Epithelial cell of prostate (primary cell): ENCODE data around the gene CRISPLD2.

ENCODE experiments used
- DNase-seq: peaks from one replicate; pipeline ENCODE4 v3.0.0-alpha.2; 2011; ENCODE audit warnings: low read depth, low spot score
- H3K27ac ChIP-seq: fragments of 450-650 bp; 2 replicates; pipeline ENCODE4 v1.5.1; 2017; ENCODE audit warnings: mild to moderate bottlenecking

The CRISPLD2 gene

DNA sequence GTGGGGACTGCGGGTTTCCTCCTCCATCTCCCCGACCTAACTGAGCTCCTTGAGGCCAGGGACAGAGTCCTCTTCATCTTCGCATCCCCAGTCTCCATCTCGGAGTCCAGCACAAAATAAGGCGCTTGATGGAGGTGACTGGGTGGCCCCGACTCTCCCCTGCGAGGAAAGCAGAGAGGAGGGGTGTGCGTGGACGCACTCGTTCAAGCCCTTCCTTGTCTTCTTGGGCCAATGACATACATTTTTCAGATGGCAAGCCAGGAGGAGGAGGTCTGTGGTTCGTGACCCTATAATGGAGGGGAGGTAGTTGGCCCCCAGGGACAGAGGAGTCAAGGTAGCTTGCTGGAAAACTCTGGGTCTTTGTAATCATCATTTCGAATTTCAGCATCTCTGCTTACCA lies 17.2 kb downstream of the CRISPLD2 start:
- no peak overlapping the region for H3K27ac ChIP-seq
- no peak for DNase-seq

GRCh38 chr16:84838383-84838948 lies 18.7 kb downstream of the CRISPLD2 start:
- no peak for DNase-seq
- H3K27ac ChIP-seq = no peak overlapping the region

- H3K27ac ChIP-seq = no peak overlapping the region
- no peak for DNase-seq
These were observed 19.3 kb downstream of the CRISPLD2 start for GRCh38 chr16:84839054-84839453.

DNA sequence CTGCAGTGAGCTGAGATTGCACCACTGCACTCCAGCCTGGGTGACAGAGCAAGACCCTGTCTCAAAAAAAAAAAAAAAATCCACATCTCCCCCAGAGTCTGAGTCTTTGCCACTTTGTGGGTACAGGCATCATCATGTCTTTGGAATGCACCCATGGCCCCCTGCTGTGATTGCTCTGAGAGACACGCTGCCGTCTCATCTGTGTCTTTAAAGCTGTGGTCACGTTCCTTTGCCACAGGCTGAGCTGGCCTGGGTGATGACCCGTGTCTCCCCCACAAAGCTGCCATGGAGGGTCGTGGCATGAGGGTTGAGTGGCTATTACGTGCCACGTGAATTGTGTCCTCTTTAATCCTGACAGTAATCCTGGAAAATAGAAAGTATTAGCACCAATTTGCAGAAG lies 20.2 kb downstream of the CRISPLD2 start:
- no peak for DNase-seq
- no peak overlapping the region for H3K27ac ChIP-seq

- no peak overlapping the region for H3K27ac ChIP-seq
- DNase-seq = no peak
These were observed 21.2 kb downstream of the CRISPLD2 start for GRCh38 chr16:84840687-84841627.

GRCh38 chr16:84841787-84842300 lies 22.1 kb downstream of the CRISPLD2 start:
- no peak overlapping the region for H3K27ac ChIP-seq

GRCh38 chr16:84842516-84843148 lies 22.8 kb downstream of the CRISPLD2 start:
- no peak for DNase-seq
- H3K27ac ChIP-seq = no peak overlapping the region

More at GRCh38 chr16:84841787-84842300, 22.1 kb downstream of the CRISPLD2 start:
- DNase-seq = no peak

DNA sequence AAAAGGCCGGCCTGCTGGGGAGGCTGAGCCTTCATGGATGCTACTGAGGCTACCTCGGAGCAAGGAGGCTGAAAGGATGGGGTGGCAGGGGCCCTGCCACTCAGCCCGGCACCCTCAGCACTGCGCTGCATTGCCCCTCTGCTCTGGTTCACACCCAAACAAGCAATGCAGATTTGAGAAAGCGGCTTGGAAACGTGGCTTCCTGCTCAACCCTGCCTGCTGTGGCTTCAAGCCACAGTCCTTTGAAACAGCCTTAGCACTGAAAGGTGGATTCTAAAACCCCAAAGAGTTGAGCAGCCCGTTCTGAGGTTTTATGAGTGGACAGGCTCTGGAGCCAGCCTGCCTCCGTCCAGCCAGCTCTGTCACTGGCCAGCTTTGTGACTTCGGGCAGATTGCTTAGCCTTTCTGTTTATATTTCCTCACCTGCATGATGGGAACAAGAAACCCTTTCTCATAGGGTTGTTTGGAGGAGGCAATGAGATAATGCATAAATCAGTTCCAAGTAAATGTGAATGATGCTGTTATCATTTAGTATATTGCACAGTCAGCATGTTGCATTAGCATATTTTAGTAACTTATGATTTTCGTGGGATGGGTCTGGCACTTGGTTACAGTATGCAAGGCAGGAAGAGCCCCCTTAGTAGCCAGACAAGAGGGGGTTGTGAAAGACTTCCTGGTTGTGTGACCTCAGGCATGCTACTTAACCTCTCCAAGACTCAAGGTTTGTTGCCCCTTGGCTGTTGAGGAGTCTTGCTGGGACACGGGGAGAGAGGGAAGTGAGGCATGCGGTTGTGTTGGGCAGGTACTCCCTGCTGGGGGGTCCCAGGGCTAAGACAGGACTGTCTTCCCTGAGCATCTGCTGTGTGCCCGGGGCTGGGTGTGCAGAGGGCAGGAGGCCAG lies 23.6 kb downstream of the CRISPLD2 start:
- no peak for DNase-seq
- no peak overlapping the region for H3K27ac ChIP-seq

- no peak for DNase-seq
- H3K27ac ChIP-seq = no peak overlapping the region
These were observed 24.2 kb downstream of the CRISPLD2 start for GRCh38 chr16:84844049-84844350.

DNA sequence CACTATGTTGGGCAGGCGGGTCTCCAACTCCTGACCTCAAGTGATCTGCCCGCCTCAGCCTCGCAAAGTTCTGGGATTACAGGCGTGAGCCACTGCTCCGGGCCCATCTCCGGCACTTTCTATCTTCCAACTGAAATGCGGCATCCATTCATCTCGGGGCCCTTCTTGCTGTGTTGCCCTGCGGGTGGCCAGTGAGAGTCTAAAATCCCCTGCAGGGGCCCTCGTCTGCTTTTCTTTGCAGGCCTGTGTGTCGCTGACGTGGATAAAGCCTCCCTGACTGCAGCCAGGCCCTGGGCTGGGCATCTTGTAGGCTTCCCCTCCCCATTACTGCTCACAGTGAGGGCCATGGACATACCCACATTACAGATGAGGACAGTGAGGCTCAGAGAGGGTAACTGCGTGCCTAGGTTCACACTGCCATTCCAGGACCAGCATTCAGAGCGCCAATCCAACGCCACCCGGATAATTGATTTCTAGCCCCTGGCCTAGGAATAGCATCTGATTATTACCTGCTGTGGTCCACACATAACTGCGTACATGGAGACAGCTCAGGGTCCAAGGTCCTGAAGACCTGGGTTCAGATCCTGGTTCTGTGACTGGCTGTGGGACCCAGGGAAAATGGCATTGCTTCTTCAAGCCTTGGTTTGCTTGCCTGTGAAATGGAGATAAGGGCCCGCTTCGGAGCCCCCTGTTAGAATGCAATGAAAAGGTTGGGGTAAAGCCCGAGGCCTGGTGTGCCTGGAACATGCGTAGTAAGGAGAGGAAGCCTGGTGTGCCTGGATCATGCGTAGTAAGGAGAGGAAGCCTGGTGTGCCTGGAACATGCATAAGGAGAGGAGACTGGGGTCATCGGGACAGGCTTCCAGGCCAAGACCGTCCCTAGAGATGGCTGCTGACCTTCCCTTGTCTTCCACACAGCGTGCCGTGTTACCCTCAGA lies 25.0 kb downstream of the CRISPLD2 start:
- no peak for DNase-seq
- H3K27ac ChIP-seq = no peak overlapping the region

DNA sequence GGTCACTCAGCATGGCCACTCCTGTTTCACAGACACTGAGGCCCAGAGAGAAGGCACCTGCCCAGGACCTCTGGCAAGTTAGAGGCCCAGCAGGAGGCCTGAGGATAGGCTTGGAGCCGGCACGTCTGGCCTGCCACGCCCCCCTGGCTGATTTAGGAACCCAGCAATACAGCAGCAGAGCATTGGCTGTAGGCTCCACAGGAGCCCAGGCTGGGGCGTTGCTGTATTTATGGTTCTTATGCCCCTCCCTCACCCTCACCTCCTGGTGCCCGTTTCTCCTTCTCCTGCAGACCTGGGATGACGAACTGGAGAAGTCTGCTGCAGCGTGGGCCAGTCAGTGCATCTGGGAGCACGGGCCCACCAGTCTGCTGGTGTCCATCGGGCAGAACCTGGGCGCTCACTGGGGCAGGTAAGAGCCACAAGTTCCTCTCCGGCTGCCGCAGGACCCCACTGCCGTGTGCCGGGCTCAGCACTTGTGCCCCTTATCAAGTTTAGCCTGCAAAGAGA lies 25.8 kb downstream of the CRISPLD2 start:
- H3K27ac ChIP-seq = no peak overlapping the region
- DNase-seq = no peak

DNA sequence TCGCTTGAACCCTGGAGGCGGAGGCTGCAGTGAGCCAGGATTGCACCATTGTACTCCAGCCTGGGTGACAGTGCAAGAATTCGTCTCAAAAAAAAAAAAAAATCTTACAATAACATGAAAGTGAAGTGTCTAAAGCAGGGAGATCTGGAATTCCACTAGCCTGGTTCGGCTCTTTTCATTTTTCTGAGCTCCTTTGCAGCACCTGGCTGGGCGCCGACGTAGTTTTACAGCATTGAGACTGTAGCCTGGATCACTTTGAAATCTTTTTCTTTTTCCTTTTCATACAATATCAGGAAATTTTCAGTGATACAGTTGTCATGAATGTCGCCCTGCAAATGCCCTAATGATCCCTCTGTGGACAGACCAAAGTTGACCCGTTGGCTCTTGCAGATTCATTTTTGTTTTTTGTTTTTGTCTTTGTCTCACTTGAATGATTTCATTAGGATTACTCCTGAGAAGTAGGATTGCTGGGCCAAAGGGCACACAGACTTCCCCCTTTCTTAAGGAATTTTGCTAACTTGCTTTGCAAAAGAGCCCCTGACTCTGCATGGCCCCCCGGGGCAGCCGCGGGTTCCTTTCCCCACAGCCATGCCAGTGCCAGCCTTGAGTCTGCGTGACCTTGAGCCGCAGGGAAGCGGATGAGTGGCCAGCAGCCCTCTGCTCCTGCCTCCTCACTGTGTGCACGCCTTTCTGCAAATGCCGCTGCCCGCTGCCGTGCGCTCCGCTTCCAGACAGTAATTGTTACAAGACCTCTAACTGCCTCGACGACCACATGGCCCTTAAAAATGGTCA lies 28.0 kb downstream of the CRISPLD2 start:
- no peak overlapping the region for H3K27ac ChIP-seq
- no peak for DNase-seq

DNA sequence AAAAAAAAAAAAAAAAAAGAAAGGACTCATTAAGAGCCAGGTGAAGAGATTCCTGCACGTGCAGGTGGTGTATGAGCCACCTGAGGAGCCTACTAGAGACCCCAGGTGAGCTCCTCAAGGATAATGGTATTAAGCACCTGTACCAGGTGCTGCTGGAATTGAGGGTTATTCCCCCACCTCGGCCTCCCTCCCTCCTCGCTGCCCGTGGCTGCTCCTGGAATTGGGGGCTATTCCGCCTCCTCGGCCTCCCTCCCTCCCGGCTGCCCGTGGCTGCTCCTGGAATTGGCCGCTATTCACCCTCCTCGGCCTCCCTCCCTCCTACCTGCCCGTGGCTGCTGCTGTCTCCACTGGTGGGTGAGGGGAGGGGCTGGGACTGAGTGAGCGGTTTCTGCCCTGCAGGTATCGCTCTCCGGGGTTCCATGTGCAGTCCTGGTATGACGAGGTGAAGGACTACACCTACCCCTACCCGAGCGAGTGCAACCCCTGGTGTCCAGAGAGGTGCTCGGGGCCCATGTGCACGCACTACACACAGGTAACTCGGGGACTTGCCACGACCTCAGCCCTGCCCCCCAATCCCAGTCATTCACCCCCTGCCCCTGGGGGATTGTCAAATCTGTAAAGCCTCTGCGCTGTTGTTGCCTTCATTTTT lies 29.3 kb downstream of the CRISPLD2 start:
- no peak overlapping the region for H3K27ac ChIP-seq
- DNase-seq = no peak

DNA sequence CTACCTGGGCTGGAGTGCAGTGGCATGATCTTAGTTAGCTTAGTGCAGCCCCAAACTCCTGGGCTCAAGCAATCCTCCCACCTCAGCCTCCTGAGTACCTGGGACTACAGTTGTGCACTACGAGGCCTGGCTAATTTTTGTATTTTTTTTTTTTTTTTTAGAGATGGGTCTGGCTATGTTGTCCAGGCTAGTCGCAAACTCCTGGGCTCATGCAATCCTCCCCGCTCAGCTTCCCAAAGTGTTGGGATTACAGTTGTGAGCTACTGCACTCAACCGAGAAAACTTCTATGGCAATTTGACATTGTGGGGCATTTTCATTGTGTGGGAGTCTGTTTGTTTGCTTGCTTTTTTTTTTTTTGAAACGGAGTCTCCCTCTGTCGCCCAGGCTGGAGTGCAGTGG lies 30.0 kb downstream of the CRISPLD2 start:
- no peak overlapping the region for H3K27ac ChIP-seq
- no peak for DNase-seq

DNA sequence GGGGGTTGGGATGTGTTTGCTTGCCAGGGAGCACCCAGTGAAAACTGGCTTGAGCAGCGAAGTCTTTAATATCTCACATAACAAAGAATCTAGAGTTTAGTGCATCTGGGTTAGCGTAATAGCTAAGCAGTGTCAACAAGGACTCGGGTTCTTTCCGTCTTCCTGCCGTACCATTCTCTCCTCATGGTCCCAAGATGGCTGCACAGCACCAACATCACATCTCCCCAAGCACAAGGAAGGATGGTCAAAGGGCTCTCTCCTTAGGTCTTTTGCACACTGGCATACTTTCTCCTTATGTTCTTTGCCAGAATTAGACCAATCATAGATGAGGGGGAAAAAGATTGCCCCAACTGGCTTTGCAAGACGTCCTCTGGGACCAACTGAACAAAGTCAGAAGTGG lies 30.9 kb downstream of the CRISPLD2 start:
- no peak overlapping the region for H3K27ac ChIP-seq
- no peak for DNase-seq

DNA sequence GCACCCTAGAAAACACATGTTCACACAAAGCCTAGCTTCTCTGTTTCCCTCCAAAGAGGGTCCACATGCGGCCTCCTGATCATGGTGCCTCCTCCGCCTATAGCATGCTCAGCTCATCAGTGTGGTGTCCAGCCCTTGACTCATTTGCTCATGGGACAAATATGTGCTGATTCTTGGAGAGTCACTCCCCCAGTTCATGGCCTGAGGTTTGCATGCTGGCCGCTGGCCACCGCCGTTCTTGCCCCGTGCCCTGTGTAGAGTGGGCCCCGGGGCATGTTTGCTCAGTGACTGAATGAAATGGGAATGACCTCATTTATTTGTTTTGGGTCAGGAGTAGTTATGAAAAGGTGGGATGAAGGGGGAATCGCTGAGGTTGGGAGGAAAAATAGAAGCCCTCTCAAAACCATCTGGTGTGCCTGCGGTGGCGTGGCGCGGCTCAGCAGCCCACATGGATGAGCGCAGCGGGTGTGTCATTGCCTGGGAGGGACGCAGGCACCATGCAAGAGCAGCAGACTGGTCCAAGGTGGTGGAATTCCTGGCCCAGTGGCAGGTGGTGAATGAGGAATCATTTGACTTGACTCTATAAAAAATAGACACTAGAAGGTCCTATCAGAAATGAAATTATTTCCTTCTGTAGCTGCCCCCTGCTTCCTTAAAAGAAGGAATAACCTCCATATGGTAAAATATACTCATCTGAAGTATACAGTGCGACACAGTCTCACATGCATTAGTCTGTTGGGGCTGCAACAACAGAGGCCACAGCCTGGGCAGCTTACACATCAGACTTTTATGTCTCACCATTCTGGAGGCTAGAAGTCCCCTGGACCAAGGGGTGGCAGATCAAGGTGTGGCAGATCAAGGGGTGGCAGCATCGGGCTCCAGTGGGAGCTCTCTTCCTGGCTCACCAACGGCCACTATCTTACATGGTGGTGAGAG lies 31.7 kb downstream of the CRISPLD2 start:
- H3K27ac ChIP-seq = no peak overlapping the region
- DNase-seq = no peak

DNA sequence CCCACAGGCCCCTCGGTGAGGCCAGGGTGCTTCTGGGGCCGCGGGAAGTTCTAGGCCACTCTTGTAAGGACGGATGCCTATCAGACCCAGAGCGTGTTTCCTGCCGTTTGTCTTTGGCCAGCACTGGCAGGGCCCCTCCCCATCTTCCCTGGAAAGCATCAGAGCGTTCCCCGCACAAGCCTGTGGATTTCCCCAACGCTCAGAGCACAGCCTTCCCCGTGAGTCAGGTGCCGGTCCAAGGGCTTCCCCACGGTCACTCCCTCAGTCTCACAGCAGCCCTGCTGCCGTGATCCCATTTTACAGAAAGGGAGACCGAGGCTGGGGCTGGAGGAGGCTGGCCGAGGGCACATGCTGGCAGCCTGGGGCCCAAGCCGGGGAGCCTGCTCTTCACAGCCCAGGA lies 33.7 kb downstream of the CRISPLD2 start:
- no peak for DNase-seq

More for the DNA sequence above, 33.7 kb downstream of the CRISPLD2 start:
- H3K27ac ChIP-seq = no peak overlapping the region
